ENCODE measurements around the gene TAF1B. TPM values are rescaled to one million over a fixed set of nuclear protein-coding genes. Genes with fewer than 3 reads are reported as not detected.
"Not testable (repeated sequence)": the region's sequence is repeated elsewhere in the genome, so short reads cannot be mapped to it uniquely, and the experiment has no call there.

The TAF1B gene
- total RNA-seq, 1 experiment from 2014 or later: 52.8 TPM

GRCh38 chr2:9858730-9859068, 15.4 kb downstream of the TAF1B start:
- ChIA-PET CTCF (no interaction called here), POLR2A (ENCODE audit: low non-redundant PET) (no interaction called here)
- Histone ChIP-seq H3K4me1 (ENCODE audit: insufficient read depth, low read length, poor library complexity, severe bottlenecking) (no peaks in the 10 kb centered on the region), H3K36me3 (ENCODE audit: insufficient read depth, low read length, poor library complexity, severe bottlenecking) (peaks cover 64% of the 10 kb centered on the region), H3K9me3 (ENCODE audit: low read depth, low read length, poor library complexity, severe bottlenecking) (peaks cover 39% of the 10 kb centered on the region), H3K27ac (ENCODE audit: low read depth, low read length, poor library complexity, severe bottlenecking) (no peak overlapping the region), H3K27me3 (replicated peaks; ENCODE audit: insufficient read depth, low read depth, low read length, poor library complexity) (no peaks in the 10 kb centered on the region), H3K4me3 (ENCODE audit: low read depth, low read length, poor library complexity, severe bottlenecking) (no peak overlapping the region)
- no peak for DNase-seq (ENCODE audit: low spot score)
- intact Hi-C loops (cut with micrococcal nuclease; ENCODE audit: unreplicated experiment): no loop called here
- TF ChIP-seq CTCF (conservative IDR thresholded peaks at IDR 0.05; ENCODE audit: low read depth, low read length) (no peak), EZH2 (IDR thresholded peaks at IDR 0.05; ENCODE audit: borderline replicate concordance, low read depth, low read length, poor library complexity, severe bottlenecking) (no peak)
- BruUV-seq (replicated peaks): no TSS peak

- POLR2A ChIA-PET (ENCODE audit: low non-redundant PET); CTCF ChIA-PET; H3K4me1 ChIP-seq (ENCODE audit: insufficient read depth, low read length, poor library complexity, severe bottlenecking); H3K27ac ChIP-seq (ENCODE audit: low read depth, low read length, poor library complexity, severe bottlenecking); DNase-seq (ENCODE audit: low spot score); BruUV-seq (replicated peaks); H3K4me3 ChIP-seq (ENCODE audit: low read depth, low read length, poor library complexity, severe bottlenecking); H3K27me3 ChIP-seq (replicated peaks; ENCODE audit: insufficient read depth, low read depth, low read length, poor library complexity): not testable (repeated sequence)
- Histone ChIP-seq H3K9me3 (ENCODE audit: low read depth, low read length, poor library complexity, severe bottlenecking) (peaks cover 39% of the 10 kb centered on the region), H3K36me3 (ENCODE audit: insufficient read depth, low read length, poor library complexity, severe bottlenecking) (peaks cover 41% of the 10 kb centered on the region)
- intact Hi-C loops (cut with micrococcal nuclease; ENCODE audit: unreplicated experiment): loop anchor here (2.0 kb wide), 1 partner anchor 34 kb away; no protein-coding TSS in a partner anchor
Measured at GRCh38 chr2:9860922-9861580, 17.8 kb downstream of the TAF1B start.

DNA sequence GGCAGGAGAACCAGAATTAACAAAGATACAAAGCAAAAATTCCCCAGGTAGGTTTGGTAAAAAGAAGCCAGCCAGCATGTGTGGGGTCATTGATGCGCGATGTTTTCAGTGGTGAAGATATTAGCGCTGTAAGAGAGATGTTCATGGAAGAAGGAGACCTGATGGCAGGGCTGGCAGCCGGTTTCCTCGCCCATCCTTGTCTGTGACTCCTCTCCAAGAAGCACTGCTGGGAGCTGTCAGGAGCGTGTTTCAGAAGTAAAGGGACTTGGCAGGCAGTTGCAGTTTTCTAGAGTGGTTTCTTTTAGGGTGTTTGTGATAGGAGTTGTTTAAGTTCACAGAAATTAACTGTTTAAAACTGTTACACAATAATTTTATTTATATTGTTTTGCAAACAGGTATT, 24.6 kb downstream of the TAF1B start:
- CTCF ChIA-PET: no interaction called here

More for the DNA sequence above, 24.6 kb downstream of the TAF1B start:
- TF ChIP-seq CTCF (conservative IDR thresholded peaks at IDR 0.05; ENCODE audit: low read depth, low read length) (no peak), EZH2 (IDR thresholded peaks at IDR 0.05; ENCODE audit: borderline replicate concordance, low read depth, low read length, poor library complexity, severe bottlenecking) (no peak)
- H3K4me1 ChIP-seq (ENCODE audit: insufficient read depth, low read length, poor library complexity, severe bottlenecking): no peaks in the 10 kb centered on the region
- no peaks in the 10 kb centered on the region for H3K9me3 ChIP-seq (ENCODE audit: low read depth, low read length, poor library complexity, severe bottlenecking)
- no peak overlapping the region for H3K27ac ChIP-seq (ENCODE audit: low read depth, low read length, poor library complexity, severe bottlenecking)
- no peak for DNase-seq (ENCODE audit: low spot score)
- H3K4me3 ChIP-seq (ENCODE audit: low read depth, low read length, poor library complexity, severe bottlenecking): no peak overlapping the region
- BruUV-seq (replicated peaks): no TSS peak
- POLR2A ChIA-PET (ENCODE audit: low non-redundant PET): no interaction called here
- H3K27me3 ChIP-seq (replicated peaks; ENCODE audit: insufficient read depth, low read depth, low read length, poor library complexity): no peaks in the 10 kb centered on the region
- H3K36me3 ChIP-seq (ENCODE audit: insufficient read depth, low read length, poor library complexity, severe bottlenecking): peaks cover 33% of the 10 kb centered on the region
- intact Hi-C loops (cut with micrococcal nuclease; ENCODE audit: unreplicated experiment): no loop called here
